BJ (cell line): ENCODE data around the gene GAMT. TPM values are rescaled to one million over a fixed set of nuclear protein-coding genes. Genes with fewer than 3 reads are reported as not detected.

Source experiments
- CTCF ChIA-PET: fragments of 350-600 bp; formaldehyde crosslinking; extraction: SDS; loops from one replicate; lab custom pipeline; 2021; ENCODE audit warnings: antibody characterized with exemption, inconsistent platforms; lab: Yijun Ruan, JAX
- POLR2A ChIA-PET: fragments of 300-600 bp; sonication (Branson Sonifier 250); formaldehyde crosslinking; extraction: SDS; loops from one replicate; lab custom pipeline; 2021; ENCODE audit warnings: antibody characterized with exemption; lab: Charles Lee
- DNase-seq: peaks from one replicate; pipeline ENCODE4 v3.0.0-alpha.2; 2011; ENCODE audit warnings: low read depth
- H3K27me3 ChIP-seq: 2 replicates; pipeline ENCODE4 v1.6.0; 2011; ENCODE audit warnings: low read length; ENCODE audit not compliant: control insufficient read depth, insufficient read depth
- H3K36me3 ChIP-seq: 2 replicates; pipeline ENCODE4 v1.5.1; 2011; ENCODE audit warnings: low read length; ENCODE audit not compliant: control insufficient read depth, insufficient read depth
- H3K4me3 ChIP-seq: 2 replicates; pipeline ENCODE4 v1.5.1; 2011; ENCODE audit warnings: low read depth, mild to moderate bottlenecking, control low read depth, low read length
- polyA plus RNA-seq: library from polyadenylated mRNA; depleted of rRNA; stranded (reverse); fragments of >200 nt; gene quantifications from 2 replicates; pipeline ENCODE4 v1.2.3, GENCODE V29; 2011
- TF ChIP-seq, protein P1 (sequence below): IDR thresholded peaks from 2 replicates; pipeline ENCODE4 v1.5.1; 2011; ENCODE audit warnings: low read depth, mild to moderate bottlenecking, control low read depth, inconsistent platforms, low read length, moderate library complexity; ENCODE audit not compliant: insufficient read depth

Gene GAMT
- polyA plus RNA-seq, 1 experiment: 43.7 TPM

DNA sequence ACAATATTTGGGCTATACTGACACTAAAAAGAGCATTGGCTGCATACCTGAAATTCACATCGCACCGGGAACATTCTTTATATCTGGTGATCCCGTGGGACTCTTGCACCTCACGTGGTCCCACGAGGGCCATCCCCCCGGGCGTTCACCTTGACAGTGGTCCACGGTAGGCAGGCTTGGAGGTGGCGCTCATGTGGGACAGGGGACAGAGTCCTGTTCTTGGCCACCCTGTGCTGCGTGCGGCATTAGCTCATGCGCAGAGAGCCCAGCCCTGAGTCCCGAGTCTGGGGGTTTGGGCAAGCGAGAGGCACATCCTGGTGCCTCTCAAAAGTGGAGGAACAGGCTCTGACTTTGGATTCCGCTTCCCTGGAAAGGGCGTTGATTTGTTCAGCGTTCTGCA lies 7.5 kb downstream of the GAMT start:
- Histone ChIP-seq H3K36me3 (peaks cover 9% of the 10 kb centered on the region), H3K27me3 (no peaks in the 10 kb centered on the region), H3K4me3 (no peak overlapping the region)
- TF ChIP-seq, protein P1, sequence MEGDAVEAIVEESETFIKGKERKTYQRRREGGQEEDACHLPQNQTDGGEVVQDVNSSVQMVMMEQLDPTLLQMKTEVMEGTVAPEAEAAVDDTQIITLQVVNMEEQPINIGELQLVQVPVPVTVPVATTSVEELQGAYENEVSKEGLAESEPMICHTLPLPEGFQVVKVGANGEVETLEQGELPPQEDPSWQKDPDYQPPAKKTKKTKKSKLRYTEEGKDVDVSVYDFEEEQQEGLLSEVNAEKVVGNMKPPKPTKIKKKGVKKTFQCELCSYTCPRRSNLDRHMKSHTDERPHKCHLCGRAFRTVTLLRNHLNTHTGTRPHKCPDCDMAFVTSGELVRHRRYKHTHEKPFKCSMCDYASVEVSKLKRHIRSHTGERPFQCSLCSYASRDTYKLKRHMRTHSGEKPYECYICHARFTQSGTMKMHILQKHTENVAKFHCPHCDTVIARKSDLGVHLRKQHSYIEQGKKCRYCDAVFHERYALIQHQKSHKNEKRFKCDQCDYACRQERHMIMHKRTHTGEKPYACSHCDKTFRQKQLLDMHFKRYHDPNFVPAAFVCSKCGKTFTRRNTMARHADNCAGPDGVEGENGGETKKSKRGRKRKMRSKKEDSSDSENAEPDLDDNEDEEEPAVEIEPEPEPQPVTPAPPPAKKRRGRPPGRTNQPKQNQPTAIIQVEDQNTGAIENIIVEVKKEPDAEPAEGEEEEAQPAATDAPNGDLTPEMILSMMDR: no peak
- no peak for DNase-seq
- ChIA-PET POLR2A (no interaction called here), CTCF (no interaction called here)

DNA sequence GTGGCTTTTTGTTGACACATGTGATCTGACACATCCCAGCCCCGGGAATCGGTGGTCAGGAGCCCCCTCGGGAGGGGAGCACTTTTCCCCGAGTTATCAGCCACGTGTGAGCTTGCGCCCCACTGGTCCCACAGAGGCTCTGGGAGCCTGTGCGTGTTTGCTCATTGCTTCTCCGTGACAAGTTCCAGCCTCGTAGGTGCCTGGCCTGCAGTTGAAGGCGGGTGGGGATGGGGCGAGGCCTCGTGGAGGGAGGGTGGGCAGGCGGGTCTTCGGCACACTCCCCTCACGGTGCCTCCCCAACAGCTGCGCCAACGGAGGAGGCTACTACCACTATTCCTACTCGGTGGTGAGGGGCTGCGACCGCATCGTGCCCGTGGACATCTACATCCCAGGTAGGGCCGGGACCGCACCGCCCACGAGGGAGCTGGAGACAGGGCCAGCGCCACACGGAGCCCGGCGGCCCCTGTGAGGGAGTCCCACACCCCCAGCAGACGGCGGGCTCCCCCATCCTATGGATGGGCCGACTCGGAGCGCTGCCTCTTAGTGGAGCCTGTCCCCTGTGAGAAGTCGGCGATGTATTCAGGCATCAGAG lies 8.3 kb downstream of the GAMT start:
- no peaks in the 10 kb centered on the region for H3K27me3 ChIP-seq
- ChIA-PET CTCF (no interaction called here), POLR2A (no interaction called here)

DNA sequence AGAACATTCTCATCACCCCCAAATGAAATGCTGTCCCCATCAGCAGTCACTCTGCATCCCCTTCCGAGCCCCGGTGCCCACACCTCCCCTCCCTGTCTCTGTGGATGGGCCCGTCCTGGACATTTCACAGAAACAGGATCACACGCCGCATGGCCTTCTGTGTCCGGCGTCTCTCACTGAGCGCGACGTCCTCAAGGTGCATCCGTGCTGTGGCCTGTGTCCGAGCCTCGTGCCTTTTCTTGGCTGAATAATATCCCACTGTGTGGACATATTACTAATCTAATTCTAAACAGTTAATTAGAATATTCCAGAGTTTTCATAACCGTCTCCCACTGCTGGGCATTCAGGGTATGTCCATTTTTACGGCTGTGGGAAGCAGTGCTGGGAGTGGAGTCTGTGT lies 8.9 kb downstream of the GAMT start:
- Histone ChIP-seq H3K4me3 (no peak overlapping the region), H3K36me3 (peaks cover 13% of the 10 kb centered on the region), H3K27me3 (no peaks in the 10 kb centered on the region)
- ChIA-PET POLR2A (no interaction called here), CTCF (no interaction called here)
- TF ChIP-seq, protein P1: no peak
- no peak for DNase-seq

More for the DNA sequence above, 8.3 kb downstream of the GAMT start:
- DNase-seq: no peak
- Histone ChIP-seq H3K4me3 (no peak overlapping the region), H3K36me3 (peaks cover 11% of the 10 kb centered on the region)
- TF ChIP-seq, protein P1: no peak

DNA sequence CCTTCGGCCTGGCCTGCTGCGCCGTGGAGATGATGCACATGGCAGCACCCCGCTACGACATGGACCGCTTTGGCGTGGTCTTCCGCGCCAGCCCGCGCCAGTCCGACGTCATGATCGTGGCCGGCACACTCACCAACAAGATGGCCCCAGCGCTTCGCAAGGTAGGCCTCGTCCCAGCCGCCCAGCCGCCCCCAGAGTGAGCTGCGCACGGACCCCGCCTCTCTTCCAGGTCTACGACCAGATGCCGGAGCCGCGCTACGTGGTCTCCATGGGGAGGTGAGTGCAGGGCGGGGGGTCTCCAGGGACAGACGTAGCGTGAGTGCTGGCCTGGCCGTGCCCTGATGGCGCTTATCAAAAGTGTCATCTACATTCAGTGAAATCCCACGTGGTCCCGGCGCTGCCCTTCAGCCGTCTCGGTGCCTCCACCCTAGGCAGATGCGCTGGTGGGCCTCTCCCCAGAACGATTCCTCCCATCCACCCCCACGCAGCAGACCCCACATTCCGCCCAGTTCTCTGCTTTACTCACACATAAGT lies 10.4 kb downstream of the GAMT start:
- TF ChIP-seq, protein P1: no peak
- ChIA-PET CTCF (no interaction called here), POLR2A (no interaction called here)
- DNase-seq: no peak
- no peaks in the 10 kb centered on the region for H3K27me3 ChIP-seq
- peaks cover 13% of the 10 kb centered on the region for H3K36me3 ChIP-seq
- no peak overlapping the region for H3K4me3 ChIP-seq

DNA sequence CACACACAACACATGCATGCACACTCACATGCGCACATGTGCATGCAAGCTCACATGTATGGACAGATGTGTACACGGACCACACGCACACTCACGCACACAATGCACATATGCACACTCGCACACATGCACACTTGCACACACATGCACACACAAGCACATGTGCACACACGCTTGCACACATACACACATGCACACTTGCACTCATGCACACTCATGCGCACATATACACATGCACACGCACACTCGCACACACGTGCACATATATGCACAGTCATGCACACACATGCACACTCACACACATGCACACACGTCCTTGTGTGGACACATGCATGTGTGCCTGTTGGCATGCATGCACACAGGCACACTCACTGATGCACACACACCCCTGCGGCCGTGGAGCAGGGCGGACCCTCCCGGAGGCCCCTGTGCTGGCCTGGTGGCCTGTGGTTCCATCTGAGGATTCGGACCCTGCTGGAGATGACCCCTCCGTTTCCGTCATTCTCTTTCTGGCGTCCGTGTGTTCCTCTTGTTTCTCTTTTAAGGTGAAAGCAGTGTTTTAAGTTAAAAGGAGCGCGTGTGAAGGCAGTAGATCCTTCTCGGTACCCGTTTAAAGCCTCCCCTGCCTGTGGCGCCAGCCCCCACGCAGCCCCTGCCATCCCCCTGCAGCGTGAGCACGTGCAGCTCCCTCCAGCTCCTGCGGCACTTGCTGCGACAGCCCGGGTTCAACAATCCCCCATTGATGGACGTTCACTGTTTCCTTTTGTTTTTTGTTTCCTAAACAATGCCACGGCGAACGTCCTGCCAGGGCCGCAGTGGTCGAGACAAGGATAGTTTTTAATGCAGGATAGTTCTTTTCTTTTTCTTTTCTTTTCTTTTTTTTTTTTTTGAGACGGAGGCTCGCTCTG lies 12.1 kb downstream of the GAMT start:
- Histone ChIP-seq H3K4me3 (no peak overlapping the region), H3K27me3 (no peaks in the 10 kb centered on the region), H3K36me3 (peaks cover 14% of the 10 kb centered on the region)
- POLR2A ChIA-PET: no interaction called here
- no peak for DNase-seq
- CTCF ChIA-PET: interaction anchor here (0.5 kb wide), 1 partner anchor 73 kb away, joined by 3 read pairs; no protein-coding TSS in a partner anchor
- TF ChIP-seq, protein P1: no peak
